Glomerular visceral epithelial cell (primary cell): ENCODE data around the gene COL15A1.
"Not testable (repeated sequence)": the region's sequence is repeated elsewhere in the genome, so short reads cannot be mapped to it uniquely, and the experiment has no call there.

Source experiments
- DNase-seq: peaks from one replicate; pipeline ENCODE4 v3.0.0-alpha.2; 2016; ENCODE audit errors: extremely low spot score

Gene COL15A1

DNA sequence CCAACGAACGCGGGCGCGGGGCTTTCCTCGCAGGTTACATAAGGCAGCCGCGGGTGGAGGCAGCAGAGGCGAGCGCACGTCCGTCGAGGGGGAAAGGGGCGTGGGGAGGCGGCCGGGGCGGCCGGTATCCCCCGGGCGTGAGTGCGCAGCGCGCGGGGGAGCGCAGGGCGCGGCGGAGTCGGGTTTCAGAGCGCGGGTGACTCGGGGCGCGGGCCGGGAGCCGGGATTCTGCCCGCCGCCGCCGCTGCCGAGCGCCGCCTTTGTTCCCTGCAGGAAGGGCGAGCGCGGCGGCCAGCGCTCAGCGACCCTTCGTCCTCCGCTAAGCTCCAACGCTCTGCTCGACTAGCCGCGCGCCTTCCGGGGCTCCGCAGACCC, at the start of gene COL15A1:
COL15A1 (plus strand) TSS at position 226 of the 375 bp plus-strand sequence. CDS start 155 bp downstream, outside the sequence.
- DNase-seq = no peak

DNA sequence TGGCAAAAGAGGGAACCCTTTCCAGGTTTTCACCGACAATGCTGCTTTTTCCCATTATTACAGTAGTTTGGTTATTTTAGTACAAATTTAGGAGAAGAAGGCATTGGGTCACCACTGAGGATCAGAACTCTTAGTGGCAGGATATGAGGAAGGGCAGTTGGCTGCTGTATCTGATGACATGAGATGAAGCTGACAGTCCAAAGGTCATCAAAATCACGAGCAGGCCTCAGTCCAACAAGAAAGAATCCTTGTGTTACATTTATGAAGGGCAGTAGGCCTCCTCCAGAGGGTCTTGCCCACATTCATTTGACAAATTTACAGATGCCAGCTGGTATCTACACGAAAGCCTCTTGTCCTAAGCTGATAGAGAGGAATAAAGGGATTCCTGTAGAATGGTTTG, 49.5 kb upstream of the COL15A1 start:
- DNase-seq = no peak

DNA sequence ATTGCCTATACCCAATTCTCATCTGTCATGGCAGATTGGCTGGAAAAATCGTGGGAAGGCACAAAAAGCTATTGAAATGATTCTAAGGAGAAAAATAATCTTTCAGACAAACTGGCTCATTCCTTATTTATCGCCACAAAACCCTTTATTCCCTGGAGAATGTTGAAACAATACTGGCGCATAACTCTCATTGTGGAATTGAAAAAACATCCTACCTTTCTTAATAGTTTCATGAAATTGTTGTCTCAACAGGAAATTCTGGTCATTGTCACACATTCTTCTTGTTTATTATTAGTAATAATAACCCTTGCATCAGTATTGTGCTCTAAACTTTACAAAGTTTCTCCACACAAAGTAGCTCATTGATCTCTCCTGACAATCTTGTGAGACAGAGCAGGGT, 48.9 kb upstream of the COL15A1 start:
- no peak for DNase-seq

DNA sequence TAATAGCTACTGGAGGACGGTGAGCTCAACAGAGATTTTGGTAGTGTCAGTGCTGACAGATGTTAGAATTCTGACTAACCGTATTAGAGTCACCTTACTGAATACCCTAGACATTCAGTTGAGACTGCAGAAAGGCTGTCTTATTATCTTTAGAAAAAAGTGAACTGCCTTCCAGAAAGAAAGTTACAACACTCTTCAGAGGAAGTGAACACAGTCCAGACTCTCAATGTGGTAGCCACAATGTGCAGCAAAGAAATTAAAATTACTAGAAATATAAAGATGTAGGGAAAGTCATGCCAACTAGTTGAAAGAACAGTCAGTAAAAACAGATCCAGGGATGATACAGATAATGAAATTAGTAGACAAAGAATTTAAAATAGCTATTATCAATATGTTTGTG, 47.1 kb upstream of the COL15A1 start:
- no peak for DNase-seq

DNA sequence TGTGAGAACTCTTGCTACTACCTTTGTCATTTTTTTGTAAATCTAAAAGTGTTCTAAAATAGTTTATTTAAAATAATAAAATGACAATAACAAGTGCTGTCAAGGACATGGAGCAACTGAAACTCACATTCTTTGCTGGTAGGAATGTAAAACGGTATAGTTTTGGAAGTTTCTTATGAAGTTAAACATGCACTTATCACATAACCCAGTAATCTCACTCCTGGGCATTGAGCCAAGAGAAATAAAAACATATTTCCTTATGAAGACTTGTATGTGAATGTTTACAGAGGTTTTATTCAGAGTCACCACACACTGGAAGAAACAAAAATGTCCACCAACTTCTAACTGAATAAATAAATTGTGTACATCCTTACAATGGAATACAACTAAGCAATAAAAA, 46.0 kb upstream of the COL15A1 start:
- no peak for DNase-seq

DNA sequence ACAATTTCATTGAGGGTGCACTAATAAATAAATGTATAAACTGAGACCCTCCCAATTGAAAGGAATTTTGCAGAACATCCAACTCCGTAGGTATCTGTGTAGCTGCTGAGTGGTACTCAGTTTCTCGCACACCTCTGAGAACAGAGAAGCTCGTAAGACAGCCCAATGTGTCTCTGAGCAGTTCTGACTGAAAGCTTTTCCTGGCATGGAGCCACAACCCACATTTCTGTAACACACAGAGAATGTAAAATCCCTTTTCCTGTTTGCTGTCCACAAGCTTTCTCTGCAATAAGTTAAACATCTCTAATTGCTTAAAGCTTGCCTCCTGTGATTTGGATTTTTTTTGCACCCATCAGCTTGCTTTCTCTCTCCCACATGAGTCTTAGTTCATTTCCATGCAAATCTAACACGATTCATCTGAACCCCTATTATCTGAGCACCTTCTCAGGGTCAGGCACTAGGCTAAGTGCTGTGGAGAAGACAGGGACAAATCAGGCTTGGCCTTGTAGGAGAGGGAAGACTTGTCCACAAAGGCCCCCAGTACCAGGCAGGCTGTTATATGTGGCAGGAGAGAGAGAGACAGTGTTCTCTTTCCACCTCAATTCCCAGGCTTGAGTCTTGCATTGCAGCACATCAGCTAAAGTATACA, 44.2 kb upstream of the COL15A1 start:
- peak; percentile 74 for DNase-seq

DNA sequence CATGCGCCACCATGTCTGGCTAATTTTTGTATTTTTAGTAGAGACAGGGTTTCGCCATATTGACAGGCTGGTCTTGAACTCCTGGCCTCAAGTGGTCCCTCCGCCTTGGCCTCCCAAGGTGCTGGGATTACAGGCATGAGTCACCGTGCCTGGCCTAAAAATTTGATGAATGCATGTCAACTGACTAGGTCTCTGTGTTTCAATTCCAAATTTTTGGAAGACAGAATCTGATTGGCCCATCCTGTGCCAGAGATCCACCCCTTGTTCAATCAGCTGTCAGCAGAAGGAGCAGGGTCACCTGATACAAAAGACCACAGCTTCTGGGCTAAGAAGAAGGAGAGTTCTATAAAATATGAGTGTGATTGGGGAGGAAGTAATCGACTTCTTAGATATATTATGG, 43.5 kb upstream of the COL15A1 start:
- no peak for DNase-seq

DNA sequence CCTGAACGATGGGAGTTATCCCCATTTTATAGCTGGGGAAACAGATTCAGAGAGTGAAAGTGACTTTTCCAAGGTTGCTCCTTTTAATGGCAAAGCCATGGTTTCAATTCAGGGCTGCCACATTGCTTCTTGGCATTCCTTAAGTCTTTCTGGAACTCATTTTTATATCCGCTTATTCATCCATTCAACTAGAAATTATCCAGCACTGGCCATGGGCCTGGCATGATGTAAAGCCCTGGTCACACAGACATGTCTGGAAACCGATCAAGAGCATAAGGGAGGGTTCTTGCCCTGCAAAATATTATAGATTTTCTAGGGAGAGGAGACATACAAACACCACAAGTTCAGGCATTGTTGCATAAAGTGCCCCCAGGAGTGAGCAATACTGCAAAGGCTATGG, 43.0 kb upstream of the COL15A1 start:
- no peak for DNase-seq

DNA sequence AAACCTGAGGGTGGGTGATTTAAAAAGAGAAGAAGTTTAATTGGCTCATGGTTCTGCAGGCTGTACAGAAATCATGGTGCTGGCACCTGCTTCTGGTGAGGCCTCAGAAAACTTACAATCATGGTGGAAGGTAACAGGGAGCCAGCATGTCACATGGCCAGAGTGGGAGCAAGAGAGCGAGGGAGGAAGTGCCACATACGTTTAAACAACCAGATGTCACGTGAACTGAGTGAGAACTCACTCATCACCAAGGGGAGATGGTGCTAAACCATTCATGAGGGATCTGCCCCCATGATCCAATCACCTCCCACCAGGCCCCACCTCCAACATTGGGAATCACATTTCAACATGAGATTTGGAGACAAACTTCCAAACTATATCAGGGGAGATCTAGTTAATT, 41.9 kb upstream of the COL15A1 start:
- DNase-seq = not testable (repeated sequence)

DNA sequence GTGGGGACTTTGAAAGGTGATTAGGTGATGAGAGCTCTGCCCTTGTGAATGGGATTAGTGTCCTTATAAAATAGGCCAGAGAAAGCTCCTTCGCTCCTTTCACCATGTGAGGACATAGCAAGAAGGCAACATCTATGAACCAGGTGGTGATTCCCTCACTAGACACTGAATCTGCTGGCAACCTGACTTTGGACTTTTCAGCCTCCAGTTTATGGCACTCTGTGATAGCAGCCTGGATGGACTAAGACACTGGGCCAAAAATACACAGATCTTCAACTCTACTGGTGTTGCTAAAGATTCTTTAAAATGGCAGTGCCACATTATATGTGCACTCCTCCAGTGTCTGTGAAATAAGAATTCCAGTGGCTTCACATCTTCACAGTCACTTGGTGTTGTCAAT, 41.2 kb upstream of the COL15A1 start:
- no peak for DNase-seq

DNA sequence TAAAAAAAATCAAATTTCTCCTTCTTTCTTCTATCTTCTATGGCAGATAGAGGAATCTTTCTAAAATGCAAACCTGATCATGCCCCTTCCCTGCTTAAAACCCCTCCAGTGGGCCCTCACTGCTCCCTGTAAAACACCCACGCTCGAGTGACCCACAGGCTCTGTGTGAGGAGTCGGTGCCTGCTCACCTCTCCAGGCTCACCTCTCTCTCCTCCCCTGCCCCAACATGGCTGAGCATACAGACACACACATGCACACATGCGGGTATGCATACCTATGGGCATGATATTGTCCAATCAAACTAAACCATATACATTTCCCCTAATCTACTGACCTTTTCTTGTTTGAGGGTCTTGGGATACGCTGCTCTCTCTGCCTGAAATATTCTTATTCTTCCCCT, 40.8 kb upstream of the COL15A1 start:
- no peak for DNase-seq

DNA sequence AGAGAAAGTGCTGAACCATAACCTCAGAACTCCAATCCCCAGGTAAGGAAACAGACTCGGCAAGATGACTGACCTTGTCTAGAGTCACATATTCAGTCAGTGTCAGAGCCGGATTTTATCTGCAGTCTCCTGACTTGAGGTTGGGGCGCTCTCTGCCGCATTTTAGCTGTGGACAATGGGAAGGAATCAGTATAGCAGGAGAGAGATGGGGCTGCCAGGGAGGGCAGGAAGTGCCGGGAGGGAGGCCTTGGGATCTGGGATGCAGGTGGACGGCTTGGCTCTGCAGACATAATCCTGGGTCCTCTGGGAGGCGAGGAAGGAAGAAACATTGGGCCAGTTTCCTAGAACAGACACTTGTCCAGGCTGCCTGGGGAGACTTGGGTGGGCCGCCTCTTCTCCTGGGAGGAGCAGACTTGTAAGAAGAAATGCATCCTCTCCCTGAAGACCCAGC, 39.7 kb upstream of the COL15A1 start:
- DNase-seq = no peak

DNA sequence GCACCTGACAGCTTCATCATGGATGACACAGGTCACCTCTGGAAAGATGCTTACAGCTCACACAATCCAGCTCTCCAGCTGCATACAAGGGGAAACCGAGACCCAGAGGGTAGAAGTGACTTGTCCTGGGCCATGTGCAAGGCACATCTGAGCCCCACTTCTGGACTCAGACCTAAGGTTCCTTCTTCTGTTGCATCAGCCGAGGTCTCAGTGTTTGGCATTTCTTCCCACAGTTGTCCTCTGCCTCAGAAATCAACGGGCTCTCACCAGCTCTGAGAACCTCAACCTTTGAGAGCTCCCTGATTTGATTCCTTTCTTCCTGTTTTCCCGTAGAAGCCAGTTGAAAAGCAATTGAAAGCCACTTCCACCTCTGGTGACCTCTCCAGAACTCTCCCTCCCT, 38.7 kb upstream of the COL15A1 start:
- DNase-seq = no peak

DNA sequence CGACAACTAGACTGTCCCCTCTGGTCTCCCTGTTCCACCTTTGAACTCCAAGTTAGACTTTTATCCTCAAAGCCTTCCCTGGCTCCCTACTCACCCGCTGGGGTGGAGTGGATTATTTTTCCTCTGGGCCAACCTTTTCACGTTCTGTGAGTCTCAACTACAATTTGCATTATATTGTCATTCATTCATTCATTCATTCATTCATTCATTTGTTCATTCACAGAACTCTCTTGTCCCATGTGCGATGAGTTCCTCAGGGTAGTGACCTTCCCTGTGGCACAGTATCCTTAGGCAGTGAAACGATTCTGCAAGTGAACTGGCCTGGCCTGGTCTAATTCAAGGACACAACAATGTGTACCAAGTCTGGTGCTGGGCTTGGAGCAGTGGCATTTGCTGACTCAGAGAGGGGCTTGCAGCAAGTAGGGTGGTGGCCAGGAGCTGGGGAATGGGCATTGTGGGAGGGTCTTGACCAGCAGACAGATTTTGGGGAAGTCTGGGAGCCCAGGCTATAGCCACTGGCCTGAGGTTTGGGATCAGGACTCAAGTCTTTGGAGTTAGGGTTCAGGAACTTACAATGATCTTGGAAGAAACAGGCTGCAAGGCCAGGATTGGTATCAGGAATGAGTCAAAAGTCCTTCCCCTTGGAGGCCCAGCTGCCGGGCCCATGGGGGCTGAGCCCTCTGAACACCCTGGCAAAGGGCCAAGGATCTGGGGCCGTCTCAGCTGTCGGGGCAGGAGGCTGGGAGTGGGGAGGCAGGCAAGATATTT, 37.2 kb upstream of the COL15A1 start:
- no peak for DNase-seq

DNA sequence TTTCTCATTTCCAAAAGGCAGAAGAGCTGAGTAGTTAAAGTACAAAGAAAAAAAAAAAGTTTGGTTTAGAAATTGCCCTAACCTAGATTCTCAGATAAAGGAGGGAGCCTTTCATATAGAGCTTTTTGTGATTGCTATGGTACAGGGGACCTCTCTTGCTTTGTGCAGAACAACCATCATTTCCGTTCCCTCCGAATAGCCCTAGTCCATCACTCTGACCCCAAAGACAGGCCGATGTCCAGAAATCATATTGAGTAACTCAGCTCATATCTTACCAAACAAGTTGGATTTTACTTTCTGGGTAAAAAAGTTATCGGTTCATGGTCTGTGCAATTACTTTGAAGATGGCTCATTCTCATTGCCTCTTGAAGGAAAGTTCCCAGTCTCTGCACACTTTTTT, 36.7 kb upstream of the COL15A1 start:
- DNase-seq = no peak

DNA sequence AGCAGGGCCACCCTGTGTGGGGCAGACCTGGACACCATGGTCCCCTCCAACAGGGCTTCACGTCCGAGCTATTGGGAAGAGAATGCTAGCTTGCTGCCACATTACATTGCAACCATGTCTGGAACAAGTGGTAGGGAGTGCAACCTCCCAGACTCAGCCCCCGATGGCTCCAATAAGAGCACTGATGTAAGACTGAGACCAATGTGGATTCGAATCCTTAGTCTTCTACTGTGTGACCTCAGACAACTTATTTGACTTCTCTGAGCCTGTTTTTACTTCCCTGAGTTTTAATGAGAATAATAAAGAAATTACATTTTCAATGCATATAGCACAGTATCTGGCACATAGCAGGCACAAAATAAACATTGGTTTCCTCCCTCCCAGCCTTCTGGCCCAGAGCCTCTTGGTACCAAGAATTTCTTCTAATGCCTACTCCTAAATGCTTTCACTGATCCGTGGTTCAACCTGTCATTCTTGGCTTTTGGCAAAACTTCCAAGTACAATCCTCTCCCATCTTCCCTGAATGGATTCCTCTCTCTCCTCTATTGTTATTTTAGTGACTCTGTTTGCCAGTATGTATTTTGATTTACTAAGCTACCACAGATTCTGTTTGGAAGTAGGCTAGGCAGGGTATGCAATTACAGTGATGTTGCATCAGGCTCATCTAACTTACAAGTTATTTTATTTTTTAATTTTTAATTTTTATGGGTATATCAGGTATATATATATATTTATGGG, 34.6 kb upstream of the COL15A1 start:
- DNase-seq = no peak

DNA sequence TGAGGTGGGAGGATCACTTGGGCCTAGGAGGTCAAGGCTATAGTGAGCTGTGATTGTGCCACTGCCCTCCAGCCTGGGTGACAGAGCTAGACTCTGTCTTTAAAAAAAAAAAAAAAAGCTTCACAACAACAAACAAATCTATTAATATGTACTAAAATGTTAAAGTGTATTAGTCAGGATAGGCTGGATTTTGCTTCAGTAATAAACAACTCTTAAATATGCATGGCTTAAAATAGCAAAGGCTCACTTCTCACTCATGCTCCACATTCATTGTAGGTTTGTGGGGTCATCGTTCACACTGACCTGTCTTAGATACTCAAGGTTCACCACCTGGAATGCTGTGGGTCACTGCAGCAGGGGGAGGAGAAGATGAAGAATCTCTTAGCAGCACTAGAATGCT, 33.8 kb upstream of the COL15A1 start:
- DNase-seq = no peak

DNA sequence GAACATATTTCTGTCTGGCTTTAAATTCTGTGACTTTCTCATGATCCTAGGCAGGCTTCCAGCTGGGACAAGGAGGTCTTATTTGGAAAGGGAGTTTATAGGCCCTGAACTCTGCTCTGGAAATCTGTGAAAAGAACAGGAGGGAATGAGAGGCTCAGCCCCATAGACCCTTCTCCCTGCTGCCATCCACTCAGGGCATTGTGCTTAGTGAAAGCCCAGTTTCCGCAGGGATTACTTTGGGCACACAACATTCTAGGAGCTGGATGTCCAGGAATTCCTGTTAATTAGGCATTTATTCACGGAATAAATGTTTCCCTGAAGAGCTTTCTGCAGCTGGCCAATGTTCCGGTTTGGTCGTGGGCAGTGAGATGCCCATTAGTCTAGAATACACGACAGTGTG, 32.7 kb upstream of the COL15A1 start:
- DNase-seq = no peak

DNA sequence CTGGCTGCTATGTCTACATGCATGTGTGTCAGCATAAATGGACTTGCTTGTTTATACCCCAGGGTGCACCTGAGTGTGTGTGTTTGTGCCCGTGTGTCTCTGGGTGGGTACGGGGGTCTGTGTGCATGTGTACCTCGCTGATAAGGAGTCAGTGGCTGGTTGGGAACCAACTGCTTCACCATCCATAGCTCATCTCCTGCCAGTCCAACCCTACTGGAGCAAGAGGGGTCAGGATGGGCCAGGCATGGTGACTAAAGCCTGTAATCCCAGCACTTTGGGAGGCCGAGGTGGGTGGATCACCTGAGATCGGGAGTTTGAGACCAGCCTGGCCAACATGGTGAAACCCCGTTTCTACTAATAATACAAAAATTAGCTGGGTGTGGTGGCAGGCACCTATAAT, 32.0 kb upstream of the COL15A1 start:
- not testable (repeated sequence) for DNase-seq

DNA sequence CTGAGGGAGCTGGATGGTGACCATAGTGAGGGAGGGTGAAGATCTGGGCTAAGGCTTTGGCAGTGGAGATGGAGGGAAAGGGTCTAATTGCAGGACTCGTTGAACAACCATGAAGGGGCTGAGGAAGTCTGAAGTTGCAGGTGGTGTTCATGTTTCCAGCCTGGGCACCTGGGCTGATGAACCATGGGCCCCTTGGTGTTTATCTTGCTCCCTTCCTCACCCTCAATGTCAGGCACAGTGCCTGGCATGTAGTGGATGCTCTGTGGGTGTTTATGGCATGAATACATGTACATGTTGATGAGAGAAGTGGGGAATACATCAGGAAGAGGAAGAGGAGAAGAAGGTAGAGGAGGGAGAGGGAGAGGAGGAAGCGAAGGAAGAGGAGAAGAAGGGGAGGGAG, 31.3 kb upstream of the COL15A1 start:
- no peak for DNase-seq

DNA sequence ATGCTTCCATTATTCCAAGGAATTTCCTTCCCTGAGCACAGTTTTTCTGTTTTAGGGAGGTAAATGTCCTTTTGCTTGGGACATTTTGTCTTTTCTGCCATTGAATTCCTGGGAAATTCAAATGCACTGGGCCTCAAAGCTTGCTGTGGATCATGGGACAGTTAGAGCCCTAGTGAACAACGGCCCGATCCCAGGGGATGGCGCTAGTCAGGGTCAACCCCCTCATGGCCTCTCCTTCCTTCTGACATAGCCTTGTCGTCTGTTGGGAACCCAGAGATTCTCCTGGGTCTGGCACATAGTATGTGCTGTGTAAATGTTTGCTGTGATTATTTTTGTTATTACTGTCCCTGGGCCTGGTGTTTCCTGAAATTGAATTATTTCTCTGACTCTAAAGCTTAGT, 30.7 kb upstream of the COL15A1 start:
- DNase-seq = no peak

DNA sequence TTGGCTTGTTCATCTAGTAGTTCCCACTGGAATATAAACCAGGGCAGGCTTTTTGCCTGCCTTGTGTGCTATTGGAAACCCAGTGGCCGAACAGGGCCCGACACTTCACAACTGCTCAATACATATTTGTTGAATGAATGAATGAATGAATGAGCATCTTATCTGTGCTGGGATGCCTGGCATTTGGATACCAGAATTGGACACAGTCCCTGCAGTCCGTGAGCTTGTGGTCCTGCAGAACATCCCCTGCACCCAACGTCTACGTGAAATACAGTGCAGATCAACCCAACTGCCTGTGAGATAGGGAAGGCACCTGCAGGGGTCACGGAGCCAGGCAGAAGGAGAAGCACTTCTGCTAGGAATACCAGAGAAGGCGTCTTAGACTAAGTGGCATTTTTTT, 30.0 kb upstream of the COL15A1 start:
- no peak for DNase-seq

DNA sequence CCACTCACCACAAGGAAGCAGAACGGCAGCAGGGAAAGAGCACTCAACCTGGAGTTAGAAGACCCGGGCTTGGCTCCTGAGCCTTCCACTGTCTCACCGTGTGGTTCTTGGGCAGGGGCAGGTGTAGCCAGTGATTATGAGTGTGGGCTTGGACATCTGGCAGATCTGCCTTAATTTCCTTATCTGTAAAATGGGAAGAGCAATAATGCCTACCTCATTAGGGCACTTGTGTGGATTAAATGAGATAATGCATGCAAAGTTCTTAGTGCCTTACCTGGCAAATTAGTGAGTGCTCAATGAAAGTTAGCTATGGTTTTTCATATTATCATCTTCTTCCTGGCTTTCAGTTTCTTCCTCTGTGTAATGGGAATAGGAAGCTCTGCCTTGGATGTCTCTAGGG, 28.1 kb upstream of the COL15A1 start:
- DNase-seq = no peak
